Activated B cell treated with CpG ODN at 0.5 μM for 24 hours (primary cell): ENCODE measurements around the gene PARP14. TPM values are rescaled to one million over a fixed set of nuclear protein-coding genes. Genes with fewer than 3 reads are reported as not detected.
A peak's percentile ranks its signal among the peaks of the same experiment; 100 is the strongest.

ENCODE experiments used
- ATAC-seq: fragments of 200-7000 bp; cut with Tn5 transposase; one replicate; pipeline ENCODE4 v1.10.0; 2021; ENCODE audit warnings: low read depth, mild to moderate bottlenecking, moderate library complexity
- CTCF ChIA-PET: fragments of 350-600 bp; sonication (Branson Sonifier 250); formaldehyde crosslinking; loops from one replicate; lab custom pipeline; 2021; ENCODE audit warnings: antibody characterized with exemption; lab: Charles Lee
- POLR2A ChIA-PET: fragments of 350-600 bp; sonication (Branson Sonifier 250); formaldehyde crosslinking; loops from one replicate; lab custom pipeline; 2021; ENCODE audit warnings: antibody characterized with exemption; lab: Charles Lee
- DNase-seq: peaks from one replicate; pipeline ENCODE4 v3.0.0; 2022
- H3K27ac Mint-ChIP-seq: one replicate; pipeline ENCODE4 v1.8.0; 2020; ENCODE audit warnings: mixed read lengths
- H3K27me3 Mint-ChIP-seq: one replicate; pipeline ENCODE4 v1.8.0; 2021; ENCODE audit warnings: mixed read lengths
- H3K36me3 Mint-ChIP-seq: one replicate; pipeline ENCODE4 v1.8.0; 2021; ENCODE audit warnings: low read depth, mixed read lengths
- H3K4me1 Mint-ChIP-seq: one replicate; pipeline ENCODE4 v1.8.0; 2021; ENCODE audit warnings: mixed read lengths
- H3K4me3 Mint-ChIP-seq: one replicate; pipeline ENCODE4 v1.8.0; 2020; ENCODE audit warnings: mild to moderate bottlenecking, mixed read lengths
- H3K9me3 Mint-ChIP-seq: one replicate; pipeline ENCODE4 v1.8.0; 2020; ENCODE audit warnings: mixed read lengths
- CTCF ChIP-seq: fragments of 200-600 bp; IDR thresholded peaks from one replicate; pipeline ENCODE4 v1.8.0; 2022; ENCODE audit warnings: antibody characterized with exemption, mild to moderate bottlenecking
- intact Hi-C: fragments of 100-400 bp; cut with micrococcal nuclease; formaldehyde crosslinking; loops from one replicate; pipeline ENCODE4 v1.15.1; 2024
- total RNA-seq: library from RNA; stranded (reverse); gene quantifications from 2 replicates; pipeline ENCODE4 v1.2.3, GENCODE V29; 2022

Gene PARP14
- total RNA-seq, 1 donor from 2014 or later: 221 TPM

- TF ChIP-seq CTCF: no peak
- ChIA-PET CTCF (interaction anchor here (1.3 kb wide), 1 partner anchor 101 kb away, joined by 3 read pairs; no protein-coding TSS in a partner anchor), POLR2A (interaction anchor here (0.7 to 1.0 kb wide), 2 partner anchors 18 to 51 kb away, joined by 3 to 6 read pairs; no protein-coding TSS in a partner anchor)
- H3K4me3 Mint-ChIP-seq: peak overlapping the region; percentile 52
- ATAC-seq (peak; percentile 40), DNase-seq (no peak)
- intact Hi-C loops: loop anchor here (2.0 kb wide), 1 partner anchor 15 kb away; no protein-coding TSS in a partner anchor
- H3K4me1 Mint-ChIP-seq: peaks cover 12% of the 10 kb centered on the region
- peaks cover 8% of the 10 kb centered on the region for H3K9me3 Mint-ChIP-seq
- H3K27me3 Mint-ChIP-seq: no peaks in the 10 kb centered on the region
- no peaks in the 10 kb centered on the region for H3K36me3 Mint-ChIP-seq
- H3K27ac Mint-ChIP-seq: peak overlapping the region; percentile 50
Observed at GRCh38 chr3:122661633-122662032, 19.0 kb upstream of the PARP14 start.

- ChIA-PET POLR2A (interaction anchor here (0.6 to 1.0 kb wide), 4 partner anchors 17 to 980 kb away, joined by 3 to 6 read pairs (median 4); no protein-coding TSS in a partner anchor), CTCF (interaction anchor here (1.3 kb wide), 1 partner anchor 102 kb away, joined by 3 read pairs; no protein-coding TSS in a partner anchor)
- peaks cover 12% of the 10 kb centered on the region for H3K4me1 Mint-ChIP-seq
- H3K27ac Mint-ChIP-seq: no peak overlapping the region
- no peak for TF ChIP-seq CTCF
- no peak overlapping the region for H3K4me3 Mint-ChIP-seq
- DNase-seq (no peak), ATAC-seq (no peak)
- H3K36me3 Mint-ChIP-seq: no peaks in the 10 kb centered on the region
- intact Hi-C loops: loop anchor here (2.0 kb wide), 1 partner anchor 16 kb away; no protein-coding TSS in a partner anchor
- no peaks in the 10 kb centered on the region for H3K27me3 Mint-ChIP-seq
- H3K9me3 Mint-ChIP-seq: peaks cover 8% of the 10 kb centered on the region
Observed at GRCh38 chr3:122662505-122662904, 18.1 kb upstream of the PARP14 start.

GRCh38 chr3:122665226-122665786, 15.3 kb upstream of the PARP14 start:
- ATAC-seq (no peak), DNase-seq (no peak)
- peaks cover 8% of the 10 kb centered on the region for H3K9me3 Mint-ChIP-seq
- peaks cover 8% of the 10 kb centered on the region for H3K4me1 Mint-ChIP-seq
- intact Hi-C loops: no loop called here
- H3K27me3 Mint-ChIP-seq: no peaks in the 10 kb centered on the region
- no peak overlapping the region for H3K27ac Mint-ChIP-seq
- H3K36me3 Mint-ChIP-seq: no peaks in the 10 kb centered on the region
- H3K4me3 Mint-ChIP-seq: no peak overlapping the region
- POLR2A ChIA-PET: no interaction called here
- CTCF ChIA-PET: interaction anchor here (1.6 kb wide), 1 partner anchor 16 kb away, joined by 3 read pairs; the partner anchor contains the start of gene PARP14
- no peak for TF ChIP-seq CTCF

- no peak for ATAC-seq
- no peak for TF ChIP-seq CTCF
- H3K27ac Mint-ChIP-seq: no peak overlapping the region
- no peaks in the 10 kb centered on the region for H3K27me3 Mint-ChIP-seq
- H3K4me3 Mint-ChIP-seq: no peak overlapping the region
- intact Hi-C loops: no loop called here
- DNase-seq: no peak
- H3K36me3 Mint-ChIP-seq: no peaks in the 10 kb centered on the region
- ChIA-PET CTCF (interaction anchor here (1.6 kb wide), 1 partner anchor 15 kb away, joined by 3 read pairs; the partner anchor contains the start of gene PARP14), POLR2A (interaction anchor here (0.6 kb wide), 1 partner anchor 66 kb away, joined by 4 read pairs; no protein-coding TSS in a partner anchor)
- H3K9me3 Mint-ChIP-seq: peaks cover 4% of the 10 kb centered on the region
- peaks cover 8% of the 10 kb centered on the region for H3K4me1 Mint-ChIP-seq
Observed at GRCh38 chr3:122665881-122666280, 14.8 kb upstream of the PARP14 start.

GRCh38 chr3:122668930-122669730, 11.5 kb upstream of the PARP14 start:
- no peak overlapping the region for H3K4me3 Mint-ChIP-seq
- no peaks in the 10 kb centered on the region for H3K27me3 Mint-ChIP-seq
- CTCF ChIA-PET: no interaction called here
- ATAC-seq (peak; percentile 28), DNase-seq (no peak)
- H3K27ac Mint-ChIP-seq: peak overlapping the region; percentile 30
- H3K9me3 Mint-ChIP-seq: peaks cover 5% of the 10 kb centered on the region
- H3K4me1 Mint-ChIP-seq: peaks cover 2% of the 10 kb centered on the region
- no peak for TF ChIP-seq CTCF
- intact Hi-C loops: no loop called here
- no peaks in the 10 kb centered on the region for H3K36me3 Mint-ChIP-seq
- POLR2A ChIA-PET: no interaction called here
